ENCODE data around the gene HAL. TPM values are rescaled to one million over a fixed set of nuclear protein-coding genes. Genes with fewer than 3 reads are reported as not detected.

Gene HAL
- polyA plus RNA-seq, 1 experiment: 0.15 TPM

GRCh38 chr12:95993907-95994306, 2.2 kb downstream of the HAL start:
- no peak for DNase-seq (ENCODE audit: low read depth)
- Histone ChIP-seq H3K27me3 (ENCODE audit: control insufficient read depth, insufficient read depth, low read length) (no peaks in the 10 kb centered on the region), H3K36me3 (ENCODE audit: control insufficient read depth, insufficient read depth, low read length) (no peaks in the 10 kb centered on the region), H3K4me3 (ENCODE audit: low read depth, low read length) (no peak overlapping the region)
- TF ChIP-seq CTCF (IDR thresholded peaks at IDR 0.05; ENCODE audit: insufficient read depth, low read depth, low read length): no peak
- ChIA-PET POLR2A (no interaction called here), CTCF (interaction anchor here (1.5 kb wide), 1 partner anchor 75 kb away, joined by 4 read pairs; no protein-coding TSS in a partner anchor)

DNA sequence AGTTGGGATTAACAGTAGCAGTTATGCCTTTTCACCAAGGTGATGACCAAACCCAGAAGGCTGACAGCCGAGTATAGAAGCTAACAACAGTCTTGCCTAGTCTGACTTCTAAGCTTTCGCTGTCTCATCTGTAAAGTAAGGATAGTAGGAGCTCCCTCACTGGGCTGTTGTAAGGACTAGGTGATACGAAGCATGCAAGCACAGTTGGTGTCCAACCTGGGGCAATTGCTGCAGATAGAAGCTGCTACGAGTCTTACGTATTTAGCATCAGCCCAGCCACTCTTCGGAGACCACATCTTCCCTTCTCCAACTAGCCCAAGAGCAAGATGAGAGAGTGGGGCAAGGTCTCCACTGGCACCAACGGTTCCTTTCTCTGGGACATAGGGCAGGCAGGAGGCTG, 6.0 kb downstream of the HAL start:
- POLR2A ChIA-PET: no interaction called here
- no peak for TF ChIP-seq CTCF (IDR thresholded peaks at IDR 0.05; ENCODE audit: insufficient read depth, low read depth, low read length)
- CTCF ChIA-PET: interaction anchor here (0.6 to 4.0 kb wide), 2 partner anchors 9 to 10 kb away, joined by 3 to 30 read pairs; no protein-coding TSS in a partner anchor
- H3K36me3 ChIP-seq (ENCODE audit: control insufficient read depth, insufficient read depth, low read length): no peaks in the 10 kb centered on the region
- H3K4me3 ChIP-seq (ENCODE audit: low read depth, low read length): no peak overlapping the region
- H3K27me3 ChIP-seq (ENCODE audit: control insufficient read depth, insufficient read depth, low read length): no peaks in the 10 kb centered on the region; the same call in 1 of the 2 replicates
- no peak for DNase-seq (ENCODE audit: low read depth)

GRCh38 chr12:95989504-95990123, 6.5 kb downstream of the HAL start:
- H3K36me3 ChIP-seq (ENCODE audit: control insufficient read depth, insufficient read depth, low read length): no peaks in the 10 kb centered on the region
- DNase-seq (ENCODE audit: low read depth): no peak
- no peak for TF ChIP-seq CTCF (IDR thresholded peaks at IDR 0.05; ENCODE audit: insufficient read depth, low read depth, low read length)
- CTCF ChIA-PET: interaction anchor here (0.6 to 4.0 kb wide), 2 partner anchors 9 to 10 kb away, joined by 3 to 30 read pairs; no protein-coding TSS in a partner anchor
- no peaks in the 10 kb centered on the region; the same call in 1 of the 2 replicates for H3K27me3 ChIP-seq (ENCODE audit: control insufficient read depth, insufficient read depth, low read length)
- POLR2A ChIA-PET: no interaction called here
- H3K4me3 ChIP-seq (ENCODE audit: low read depth, low read length): no peak overlapping the region

DNA sequence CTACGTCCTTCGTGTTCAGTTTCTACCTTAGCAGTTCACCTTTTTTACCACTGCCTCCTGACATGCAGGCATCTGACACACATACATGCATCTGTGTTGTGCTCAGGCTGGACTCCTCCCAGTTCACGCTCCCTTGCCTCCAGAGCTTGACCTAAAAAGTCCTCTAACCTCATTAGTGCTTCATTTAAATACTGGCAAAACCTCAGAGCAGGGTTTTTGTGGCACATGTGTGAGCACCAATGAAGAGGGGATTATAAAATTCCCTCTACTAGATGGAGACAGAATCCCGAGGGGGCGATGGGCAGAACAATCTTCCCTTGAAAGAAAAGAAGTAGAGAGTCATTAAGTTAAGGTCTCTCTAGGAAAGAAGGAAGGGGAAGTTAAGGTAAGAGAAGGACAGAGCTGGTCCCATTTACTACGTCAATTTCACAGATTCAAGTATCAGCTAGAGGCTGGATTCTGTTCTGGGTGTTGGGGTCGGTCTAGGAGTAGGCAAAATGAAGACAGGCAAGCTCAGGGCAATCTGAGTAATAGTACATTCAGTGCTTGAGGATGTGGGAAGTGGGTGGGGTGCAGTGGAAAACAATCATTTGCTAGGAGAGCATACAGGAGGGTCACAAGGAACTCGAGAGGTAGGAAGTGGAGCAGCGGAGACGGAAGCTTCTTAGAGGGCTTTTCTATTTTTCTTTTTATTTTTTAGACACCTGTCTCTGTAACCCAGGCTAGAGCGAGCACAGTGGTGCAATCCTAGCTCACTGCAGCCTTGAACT, 7.5 kb downstream of the HAL start:
- H3K4me3 ChIP-seq (ENCODE audit: low read depth, low read length): no peak overlapping the region
- POLR2A ChIA-PET: no interaction called here
- no peak for DNase-seq (ENCODE audit: low read depth)
- no peak for TF ChIP-seq CTCF (IDR thresholded peaks at IDR 0.05; ENCODE audit: insufficient read depth, low read depth, low read length)
- CTCF ChIA-PET: interaction anchor here (4.0 kb wide), 1 partner anchor 11 kb away, joined by 30 read pairs; no protein-coding TSS in a partner anchor
- H3K36me3 ChIP-seq (ENCODE audit: control insufficient read depth, insufficient read depth, low read length): no peaks in the 10 kb centered on the region
- no peaks in the 10 kb centered on the region; the same call in 1 of the 2 replicates for H3K27me3 ChIP-seq (ENCODE audit: control insufficient read depth, insufficient read depth, low read length)
